Measurements from ENCODE around the gene PPP3R2.

DNA sequence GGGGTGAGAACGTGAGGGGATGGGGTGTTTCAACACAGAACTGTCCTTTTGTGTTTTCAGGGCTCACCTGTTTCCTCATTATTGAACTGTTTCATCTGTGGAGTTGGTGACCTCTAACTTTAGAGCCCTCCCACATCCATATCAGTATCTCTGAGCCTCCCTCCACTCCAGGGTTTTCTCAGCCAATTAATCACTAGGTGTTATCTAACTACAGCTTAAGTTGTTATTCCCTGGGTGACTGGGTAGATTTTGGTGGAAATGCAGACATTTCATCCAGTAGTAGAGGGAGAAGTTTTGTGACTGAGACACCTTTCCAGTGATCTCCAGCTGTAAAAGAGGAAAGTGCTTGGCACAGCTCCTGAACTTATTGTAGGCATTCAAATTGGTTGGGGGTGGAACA is 23.7 kb downstream of the PPP3R2 start:
- no peak for TF ChIP-seq POLR2A (IDR thresholded peaks at IDR 0.05)
- TF ChIP-seq, protein P1, sequence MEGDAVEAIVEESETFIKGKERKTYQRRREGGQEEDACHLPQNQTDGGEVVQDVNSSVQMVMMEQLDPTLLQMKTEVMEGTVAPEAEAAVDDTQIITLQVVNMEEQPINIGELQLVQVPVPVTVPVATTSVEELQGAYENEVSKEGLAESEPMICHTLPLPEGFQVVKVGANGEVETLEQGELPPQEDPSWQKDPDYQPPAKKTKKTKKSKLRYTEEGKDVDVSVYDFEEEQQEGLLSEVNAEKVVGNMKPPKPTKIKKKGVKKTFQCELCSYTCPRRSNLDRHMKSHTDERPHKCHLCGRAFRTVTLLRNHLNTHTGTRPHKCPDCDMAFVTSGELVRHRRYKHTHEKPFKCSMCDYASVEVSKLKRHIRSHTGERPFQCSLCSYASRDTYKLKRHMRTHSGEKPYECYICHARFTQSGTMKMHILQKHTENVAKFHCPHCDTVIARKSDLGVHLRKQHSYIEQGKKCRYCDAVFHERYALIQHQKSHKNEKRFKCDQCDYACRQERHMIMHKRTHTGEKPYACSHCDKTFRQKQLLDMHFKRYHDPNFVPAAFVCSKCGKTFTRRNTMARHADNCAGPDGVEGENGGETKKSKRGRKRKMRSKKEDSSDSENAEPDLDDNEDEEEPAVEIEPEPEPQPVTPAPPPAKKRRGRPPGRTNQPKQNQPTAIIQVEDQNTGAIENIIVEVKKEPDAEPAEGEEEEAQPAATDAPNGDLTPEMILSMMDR (IDR thresholded peaks at IDR 0.05) = no peak
